A549 (cell line): ENCODE results near the gene PEX26.

ENCODE experiments used
- CHD4 ChIP-seq: fragments of 200-600 bp; sonication (generic); IDR thresholded peaks from 2 replicates; pipeline ENCODE4 v1.6.1; 2016; ENCODE audit warnings: antibody characterized with exemption, mild to moderate bottlenecking, borderline replicate concordance
- POLR2A ChIP-seq: IDR thresholded peaks from 2 replicates; pipeline ENCODE4 v1.6.1; 2012; ENCODE audit warnings: mild to moderate bottlenecking, low read length
- RAD21 ChIP-seq, 2 experiments: fragments of >200 bp in 1 of 2; sonication (Bioruptor Twin) in 1 of 2; formaldehyde crosslinking in 1 of 2; IDR thresholded peaks in 1 of 2; conservative IDR thresholded peaks in 1 of 2; 2 replicates in 1 of 2; 3 replicates in 1 of 2; pipeline ENCODE4 v1.6.1; 2012 to 2018; ENCODE audit warnings: inconsistent platforms in 1 of 2
- RCOR1 ChIP-seq: fragments of 150-350 bp; IDR thresholded peaks from 2 replicates; pipeline ENCODE4 v1.6.1; 2014; ENCODE audit warnings: antibody characterized with exemption, low read length, low read depth
- TF ChIP-seq, protein P1 (sequence below): fragments of 450-650 bp; IDR thresholded peaks from 2 replicates; pipeline ENCODE4 v1.6.1; 2014; ENCODE audit warnings: antibody characterized with exemption
- TF ChIP-seq, protein P2 (sequence below): fragments of 150-350 bp; IDR thresholded peaks from 2 replicates; pipeline ENCODE4 v1.6.1; 2014; ENCODE audit warnings: low read depth, mild to moderate bottlenecking, low read length
- TF ChIP-seq, protein P3 (sequence below): fragments of >200 bp; sonication (Bioruptor Twin); formaldehyde crosslinking; IDR thresholded peaks from 3 replicates; pipeline ENCODE4 v1.5.1; 2016
- TF ChIP-seq, protein P4 (sequence below): fragments of 200-600 bp; sonication (generic); IDR thresholded peaks from 2 replicates; pipeline ENCODE4 v1.6.1; 2016; ENCODE audit warnings: antibody characterized with exemption, mild to moderate bottlenecking, moderate library complexity

DNA sequence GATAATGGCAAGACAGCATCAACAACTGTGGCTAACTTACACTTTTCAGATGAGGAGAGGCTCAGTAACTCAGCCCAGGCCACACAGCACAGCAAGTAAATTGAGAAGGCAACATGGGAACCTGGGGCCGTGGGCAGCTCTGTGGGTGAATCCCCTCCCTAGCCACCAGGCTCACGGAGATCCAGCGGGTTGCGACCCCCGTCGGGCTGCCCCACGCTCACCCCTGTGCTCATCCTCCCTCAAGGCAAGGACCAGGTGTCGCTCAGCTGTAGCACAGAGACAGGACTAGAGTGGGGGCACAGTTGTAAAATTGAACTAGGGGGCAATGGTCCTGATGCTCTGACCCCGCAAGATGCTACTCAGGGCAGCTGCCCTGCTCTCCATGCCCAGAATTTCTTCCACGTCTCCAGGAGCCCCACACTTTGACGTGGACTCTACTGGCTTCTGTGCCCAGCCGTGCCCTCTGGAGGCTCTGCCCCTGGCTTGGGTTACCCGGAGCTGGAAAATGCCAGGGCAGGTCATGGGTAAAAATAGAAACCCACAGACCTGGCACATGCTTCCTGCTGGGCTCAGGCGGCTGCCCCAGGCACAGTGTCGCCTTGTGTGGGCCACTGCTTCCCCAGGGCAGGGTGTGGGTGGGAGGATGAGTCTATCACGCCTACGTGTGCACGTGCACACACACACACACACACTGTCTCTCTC is 41.8 kb downstream of the PEX26 start:
- TF ChIP-seq, protein P1, sequence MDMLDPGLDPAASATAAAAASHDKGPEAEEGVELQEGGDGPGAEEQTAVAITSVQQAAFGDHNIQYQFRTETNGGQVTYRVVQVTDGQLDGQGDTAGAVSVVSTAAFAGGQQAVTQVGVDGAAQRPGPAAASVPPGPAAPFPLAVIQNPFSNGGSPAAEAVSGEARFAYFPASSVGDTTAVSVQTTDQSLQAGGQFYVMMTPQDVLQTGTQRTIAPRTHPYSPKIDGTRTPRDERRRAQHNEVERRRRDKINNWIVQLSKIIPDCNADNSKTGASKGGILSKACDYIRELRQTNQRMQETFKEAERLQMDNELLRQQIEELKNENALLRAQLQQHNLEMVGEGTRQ = no peak
- TF ChIP-seq, protein P2, sequence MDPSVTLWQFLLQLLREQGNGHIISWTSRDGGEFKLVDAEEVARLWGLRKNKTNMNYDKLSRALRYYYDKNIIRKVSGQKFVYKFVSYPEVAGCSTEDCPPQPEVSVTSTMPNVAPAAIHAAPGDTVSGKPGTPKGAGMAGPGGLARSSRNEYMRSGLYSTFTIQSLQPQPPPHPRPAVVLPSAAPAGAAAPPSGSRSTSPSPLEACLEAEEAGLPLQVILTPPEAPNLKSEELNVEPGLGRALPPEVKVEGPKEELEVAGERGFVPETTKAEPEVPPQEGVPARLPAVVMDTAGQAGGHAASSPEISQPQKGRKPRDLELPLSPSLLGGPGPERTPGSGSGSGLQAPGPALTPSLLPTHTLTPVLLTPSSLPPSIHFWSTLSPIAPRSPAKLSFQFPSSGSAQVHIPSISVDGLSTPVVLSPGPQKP = no peak
- TF ChIP-seq RCOR1 = no peak
- TF ChIP-seq, protein P3, sequence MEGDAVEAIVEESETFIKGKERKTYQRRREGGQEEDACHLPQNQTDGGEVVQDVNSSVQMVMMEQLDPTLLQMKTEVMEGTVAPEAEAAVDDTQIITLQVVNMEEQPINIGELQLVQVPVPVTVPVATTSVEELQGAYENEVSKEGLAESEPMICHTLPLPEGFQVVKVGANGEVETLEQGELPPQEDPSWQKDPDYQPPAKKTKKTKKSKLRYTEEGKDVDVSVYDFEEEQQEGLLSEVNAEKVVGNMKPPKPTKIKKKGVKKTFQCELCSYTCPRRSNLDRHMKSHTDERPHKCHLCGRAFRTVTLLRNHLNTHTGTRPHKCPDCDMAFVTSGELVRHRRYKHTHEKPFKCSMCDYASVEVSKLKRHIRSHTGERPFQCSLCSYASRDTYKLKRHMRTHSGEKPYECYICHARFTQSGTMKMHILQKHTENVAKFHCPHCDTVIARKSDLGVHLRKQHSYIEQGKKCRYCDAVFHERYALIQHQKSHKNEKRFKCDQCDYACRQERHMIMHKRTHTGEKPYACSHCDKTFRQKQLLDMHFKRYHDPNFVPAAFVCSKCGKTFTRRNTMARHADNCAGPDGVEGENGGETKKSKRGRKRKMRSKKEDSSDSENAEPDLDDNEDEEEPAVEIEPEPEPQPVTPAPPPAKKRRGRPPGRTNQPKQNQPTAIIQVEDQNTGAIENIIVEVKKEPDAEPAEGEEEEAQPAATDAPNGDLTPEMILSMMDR = no peak
- TF ChIP-seq CHD4 = no peak
- TF ChIP-seq RAD21 (conservative IDR thresholded peaks at IDR 0.05 in 1 of 2, IDR thresholded peaks at IDR 0.05 in 1 of 2) = no peak
- TF ChIP-seq, protein P4, sequence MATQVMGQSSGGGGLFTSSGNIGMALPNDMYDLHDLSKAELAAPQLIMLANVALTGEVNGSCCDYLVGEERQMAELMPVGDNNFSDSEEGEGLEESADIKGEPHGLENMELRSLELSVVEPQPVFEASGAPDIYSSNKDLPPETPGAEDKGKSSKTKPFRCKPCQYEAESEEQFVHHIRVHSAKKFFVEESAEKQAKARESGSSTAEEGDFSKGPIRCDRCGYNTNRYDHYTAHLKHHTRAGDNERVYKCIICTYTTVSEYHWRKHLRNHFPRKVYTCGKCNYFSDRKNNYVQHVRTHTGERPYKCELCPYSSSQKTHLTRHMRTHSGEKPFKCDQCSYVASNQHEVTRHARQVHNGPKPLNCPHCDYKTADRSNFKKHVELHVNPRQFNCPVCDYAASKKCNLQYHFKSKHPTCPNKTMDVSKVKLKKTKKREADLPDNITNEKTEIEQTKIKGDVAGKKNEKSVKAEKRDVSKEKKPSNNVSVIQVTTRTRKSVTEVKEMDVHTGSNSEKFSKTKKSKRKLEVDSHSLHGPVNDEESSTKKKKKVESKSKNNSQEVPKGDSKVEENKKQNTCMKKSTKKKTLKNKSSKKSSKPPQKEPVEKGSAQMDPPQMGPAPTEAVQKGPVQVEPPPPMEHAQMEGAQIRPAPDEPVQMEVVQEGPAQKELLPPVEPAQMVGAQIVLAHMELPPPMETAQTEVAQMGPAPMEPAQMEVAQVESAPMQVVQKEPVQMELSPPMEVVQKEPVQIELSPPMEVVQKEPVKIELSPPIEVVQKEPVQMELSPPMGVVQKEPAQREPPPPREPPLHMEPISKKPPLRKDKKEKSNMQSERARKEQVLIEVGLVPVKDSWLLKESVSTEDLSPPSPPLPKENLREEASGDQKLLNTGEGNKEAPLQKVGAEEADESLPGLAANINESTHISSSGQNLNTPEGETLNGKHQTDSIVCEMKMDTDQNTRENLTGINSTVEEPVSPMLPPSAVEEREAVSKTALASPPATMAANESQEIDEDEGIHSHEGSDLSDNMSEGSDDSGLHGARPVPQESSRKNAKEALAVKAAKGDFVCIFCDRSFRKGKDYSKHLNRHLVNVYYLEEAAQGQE = no peak
- no peak for TF ChIP-seq POLR2A
